Measurements from ENCODE around the gene IQGAP2. TPM values are rescaled to one million over a fixed set of nuclear protein-coding genes. Genes with fewer than 3 reads are reported as not detected.

The IQGAP2 gene
- total and polyA plus RNA-seq, 5 donors, result 3.0 to 9.2 (median 6.2) TPM

GRCh38 chr5:76372323-76373054, 30.6 kb upstream of the IQGAP2 start:
- ATAC-seq (peak; percentile 31 to 39), DNase-seq (no peak)
- H3K4me3 ChIP-seq (ENCODE audit: low read length), result no peak overlapping the region
- H3K27me3 ChIP-seq (ENCODE audit: control insufficient read depth, insufficient read depth), result no peaks in the 10 kb centered on the region
- H3K27ac ChIP-seq (ENCODE audit: low read length), result no peak overlapping the region
- intact Hi-C loops (cut with DNase I), result no loop called here
- 63% methylated on average over 11 of the region's 11 CpGs for WGBS
- H3K9me3 ChIP-seq (ENCODE audit: control insufficient read depth, low read length), result no peaks in the 10 kb centered on the region
- peaks cover 2% of the 10 kb centered on the region for H3K4me1 ChIP-seq (ENCODE audit: control insufficient read depth, insufficient read depth, low read length)

- no peak overlapping the region for H3K27ac ChIP-seq (ENCODE audit: low read length)
- no peaks in the 10 kb centered on the region for H3K27me3 ChIP-seq (ENCODE audit: control insufficient read depth, insufficient read depth)
- DNase-seq (no peak), ATAC-seq (no peak)
- H3K9me3 ChIP-seq (ENCODE audit: control insufficient read depth, low read length), result no peaks in the 10 kb centered on the region
- WGBS, result 86% methylated on average over 3 of the region's 3 CpGs
- H3K4me3 ChIP-seq (ENCODE audit: low read length), result no peak overlapping the region
- H3K4me1 ChIP-seq (ENCODE audit: control insufficient read depth, insufficient read depth, low read length), result peaks cover 2% of the 10 kb centered on the region
- intact Hi-C loops (cut with DNase I), result no loop called here
These were observed 26.8 kb upstream of the IQGAP2 start for GRCh38 chr5:76376148-76376865.

GRCh38 chr5:76376866-76377230, 26.2 kb upstream of the IQGAP2 start:
- Histone ChIP-seq H3K27ac (ENCODE audit: low read length) (no peak overlapping the region), H3K4me1 (ENCODE audit: control insufficient read depth, insufficient read depth, low read length) (peaks cover 2% of the 10 kb centered on the region), H3K9me3 (ENCODE audit: control insufficient read depth, low read length) (no peaks in the 10 kb centered on the region), H3K27me3 (ENCODE audit: control insufficient read depth, insufficient read depth) (no peaks in the 10 kb centered on the region), H3K4me3 (ENCODE audit: low read length) (no peak overlapping the region)
- DNase-seq (no peak), ATAC-seq (no peak)
- intact Hi-C loops (cut with DNase I), result no loop called here
- 72% methylated on average over 3 of the region's 3 CpGs for WGBS

GRCh38 chr5:76378355-76378754, 24.7 kb upstream of the IQGAP2 start:
- intact Hi-C loops (cut with DNase I), result no loop called here

GRCh38 chr5:76379316-76379715, 23.8 kb upstream of the IQGAP2 start:
- Histone ChIP-seq H3K9me3 (ENCODE audit: control insufficient read depth, low read length) (no peaks in the 10 kb centered on the region), H3K27ac (ENCODE audit: low read length) (no peak overlapping the region), H3K4me1 (ENCODE audit: control insufficient read depth, insufficient read depth, low read length) (no peaks in the 10 kb centered on the region), H3K27me3 (ENCODE audit: control insufficient read depth, insufficient read depth) (no peaks in the 10 kb centered on the region), H3K4me3 (ENCODE audit: low read length) (no peak overlapping the region)
- DNase-seq, result no peak
- intact Hi-C loops (cut with DNase I), result no loop called here
- no peak for ATAC-seq
- WGBS, result 59% methylated on average over 5 of the region's 5 CpGs

More at GRCh38 chr5:76378355-76378754, 24.7 kb upstream of the IQGAP2 start:
- Histone ChIP-seq H3K27ac (ENCODE audit: low read length) (no peak overlapping the region), H3K4me3 (ENCODE audit: low read length) (no peak overlapping the region), H3K4me1 (ENCODE audit: control insufficient read depth, insufficient read depth, low read length) (no peaks in the 10 kb centered on the region), H3K9me3 (ENCODE audit: control insufficient read depth, low read length) (no peaks in the 10 kb centered on the region), H3K27me3 (ENCODE audit: control insufficient read depth, insufficient read depth) (no peaks in the 10 kb centered on the region)
- WGBS, result 89% methylated on average over 6 of the region's 6 CpGs
- ATAC-seq (no peak), DNase-seq (no peak)

GRCh38 chr5:76379855-76380254, 23.2 kb upstream of the IQGAP2 start:
- ATAC-seq (no peak), DNase-seq (no peak)
- Histone ChIP-seq H3K27ac (ENCODE audit: low read length) (no peak overlapping the region), H3K4me1 (ENCODE audit: control insufficient read depth, insufficient read depth, low read length) (no peaks in the 10 kb centered on the region), H3K27me3 (ENCODE audit: control insufficient read depth, insufficient read depth) (no peaks in the 10 kb centered on the region), H3K4me3 (ENCODE audit: low read length) (no peak overlapping the region), H3K9me3 (ENCODE audit: control insufficient read depth, low read length) (no peaks in the 10 kb centered on the region)
- WGBS, result 65% methylated on average over 1 of the region's 1 CpG
- intact Hi-C loops (cut with DNase I), result no loop called here

- ATAC-seq, result no peak
- intact Hi-C loops (cut with DNase I), result no loop called here
- no peaks in the 10 kb centered on the region for H3K27me3 ChIP-seq (ENCODE audit: control insufficient read depth, insufficient read depth)
- no peaks in the 10 kb centered on the region for H3K9me3 ChIP-seq (ENCODE audit: control insufficient read depth, low read length)
- no peaks in the 10 kb centered on the region for H3K4me1 ChIP-seq (ENCODE audit: control insufficient read depth, insufficient read depth, low read length)
- WGBS, result 63% methylated on average over 7 of the region's 7 CpGs
- no peak overlapping the region for H3K4me3 ChIP-seq (ENCODE audit: low read length)
- H3K27ac ChIP-seq (ENCODE audit: low read length), result no peak overlapping the region
- DNase-seq, result no peak
These were observed 22.6 kb upstream of the IQGAP2 start for GRCh38 chr5:76380346-76381066.

- Histone ChIP-seq H3K9me3 (ENCODE audit: control insufficient read depth, low read length) (no peaks in the 10 kb centered on the region), H3K4me3 (ENCODE audit: low read length) (no peak overlapping the region), H3K27ac (ENCODE audit: low read length) (no peak overlapping the region), H3K4me1 (ENCODE audit: control insufficient read depth, insufficient read depth, low read length) (no peaks in the 10 kb centered on the region), H3K27me3 (ENCODE audit: control insufficient read depth, insufficient read depth) (no peaks in the 10 kb centered on the region)
- no peak for DNase-seq
- intact Hi-C loops (cut with DNase I), result no loop called here
- WGBS, result 78% methylated on average over 4 of the region's 4 CpGs
- no peak for ATAC-seq
These were observed 19.8 kb upstream of the IQGAP2 start for GRCh38 chr5:76383126-76383832.

GRCh38 chr5:76384189-76384588, 18.9 kb upstream of the IQGAP2 start:
- H3K27ac ChIP-seq (ENCODE audit: low read length), result no peak overlapping the region
- no peaks in the 10 kb centered on the region for H3K4me1 ChIP-seq (ENCODE audit: control insufficient read depth, insufficient read depth, low read length)
- no peaks in the 10 kb centered on the region for H3K9me3 ChIP-seq (ENCODE audit: control insufficient read depth, low read length)
- WGBS, result 39% methylated on average over 4 of the region's 4 CpGs
- DNase-seq (no peak), ATAC-seq (no peak)
- intact Hi-C loops (cut with DNase I), result no loop called here
- H3K27me3 ChIP-seq (ENCODE audit: control insufficient read depth, insufficient read depth), result no peaks in the 10 kb centered on the region
- H3K4me3 ChIP-seq (ENCODE audit: low read length), result no peak overlapping the region

GRCh38 chr5:76384705-76385104, 18.4 kb upstream of the IQGAP2 start:
- WGBS, result 77% methylated on average over 3 of the region's 3 CpGs
- Histone ChIP-seq H3K9me3 (ENCODE audit: control insufficient read depth, low read length) (no peaks in the 10 kb centered on the region), H3K4me1 (ENCODE audit: control insufficient read depth, insufficient read depth, low read length) (no peaks in the 10 kb centered on the region), H3K4me3 (ENCODE audit: low read length) (no peak overlapping the region), H3K27ac (ENCODE audit: low read length) (no peak overlapping the region), H3K27me3 (ENCODE audit: control insufficient read depth, insufficient read depth) (no peaks in the 10 kb centered on the region)
- DNase-seq (no peak), ATAC-seq (no peak)
- intact Hi-C loops (cut with DNase I), result no loop called here

GRCh38 chr5:76385540-76385939, 17.5 kb upstream of the IQGAP2 start:
- Histone ChIP-seq H3K27ac (ENCODE audit: low read length) (no peak overlapping the region), H3K9me3 (ENCODE audit: control insufficient read depth, low read length) (no peaks in the 10 kb centered on the region), H3K4me1 (ENCODE audit: control insufficient read depth, insufficient read depth, low read length) (no peaks in the 10 kb centered on the region), H3K4me3 (ENCODE audit: low read length) (no peak overlapping the region), H3K27me3 (ENCODE audit: control insufficient read depth, insufficient read depth) (no peaks in the 10 kb centered on the region)
- WGBS, result 96% methylated on average over 5 of the region's 5 CpGs
- no peak for DNase-seq
- intact Hi-C loops (cut with DNase I), result no loop called here
- ATAC-seq, result no peak
